PC-9 (cell line): ENCODE results near the gene LTO1.

ENCODE experiments used
- CTCF ChIP-seq: fragments of 200-600 bp; sonication (generic); conservative IDR thresholded peaks from 2 replicates; pipeline ENCODE4 v1.6.1; 2017; ENCODE audit warnings: mixed run types, antibody characterized with exemption, mild to moderate bottlenecking, moderate library complexity
- EZH2 ChIP-seq: fragments of 200-600 bp; sonication (generic); IDR thresholded peaks from 2 replicates; pipeline ENCODE4 v1.8.0; 2017; ENCODE audit warnings: antibody characterized with exemption, low read depth

- no peak for TF ChIP-seq CTCF
- TF ChIP-seq EZH2: no peak
Observed at GRCh38 chr11:69667619-69668604, 7.2 kb downstream of the LTO1 start.
